Loucy (cell line): ENCODE data around the gene ANO6.
"Not testable (repeated sequence)": the region's sequence is repeated elsewhere in the genome, so short reads cannot be mapped to it uniquely, and the experiment has no call there.

ENCODE experiments used
- H2AFZ ChIP-seq: fragments of 200-600 bp; sonication (generic); 2 replicates; pipeline ENCODE4 v1.6.0; 2016; ENCODE audit warnings: antibody characterized with exemption, mild to moderate bottlenecking, low read length, moderate library complexity
- H3F3A ChIP-seq: fragments of 200-600 bp; 2 replicates; pipeline ENCODE4 v1.6.0; 2016; ENCODE audit warnings: antibody characterized with exemption, low read depth, mild to moderate bottlenecking
- H3K27me3 ChIP-seq: fragments of 200-600 bp; sonication (generic); 2 replicates; pipeline ENCODE4 v1.6.1; 2014; ENCODE audit warnings: low read length, mild to moderate bottlenecking; ENCODE audit not compliant: insufficient read depth, poor library complexity, severe bottlenecking
- H3K36me3 ChIP-seq: fragments of 200-600 bp; sonication (generic); 2 replicates; pipeline ENCODE4 v1.6.1; 2016; ENCODE audit warnings: low read length; ENCODE audit not compliant: insufficient read depth
- H3K4me1 ChIP-seq: fragments of 200-600 bp; sonication (generic); 2 replicates; pipeline ENCODE4 v1.5.1; 2014; ENCODE audit warnings: low read length, mild to moderate bottlenecking; ENCODE audit not compliant: insufficient read depth, poor library complexity, severe bottlenecking
- H3K4me2 ChIP-seq: fragments of 200-600 bp; sonication (generic); 2 replicates; pipeline ENCODE4 v1.6.0; 2014; ENCODE audit warnings: antibody characterized with exemption, low read length, low read depth, mild to moderate bottlenecking; ENCODE audit not compliant: poor library complexity, severe bottlenecking
- H3K4me3 ChIP-seq: fragments of 200-600 bp; sonication (generic); 2 replicates; pipeline ENCODE4 v1.5.1; 2014; ENCODE audit warnings: low read length, mild to moderate bottlenecking, mixed read lengths; ENCODE audit not compliant: poor library complexity, severe bottlenecking
- H3K79me2 ChIP-seq: fragments of 200-600 bp; sonication (generic); 2 replicates; pipeline ENCODE4 v1.6.1; 2014; ENCODE audit warnings: low read length; ENCODE audit not compliant: insufficient read depth
- H3K9ac ChIP-seq: fragments of 200-600 bp; sonication (generic); 2 replicates; pipeline ENCODE4 v1.6.0; 2014; ENCODE audit warnings: mild to moderate bottlenecking, low read depth, low read length, moderate library complexity; ENCODE audit not compliant: poor library complexity, severe bottlenecking
- H3K9me2 ChIP-seq: fragments of 200-600 bp; sonication (generic); replicated peaks from 2 replicates; pipeline ENCODE4 v1.6.1; 2016; ENCODE audit warnings: low read depth, low read length, mixed read lengths
- H3K9me3 ChIP-seq: fragments of 200-600 bp; sonication (generic); 2 replicates; pipeline ENCODE4 v1.6.1; 2014; ENCODE audit warnings: mild to moderate bottlenecking, antibody characterized with exemption, low read length, low read depth; ENCODE audit not compliant: insufficient read depth
- H4K20me1 ChIP-seq: fragments of 200-600 bp; sonication (generic); 2 replicates; pipeline ENCODE4 v1.6.0; 2014; ENCODE audit warnings: antibody characterized with exemption, low read length, mild to moderate bottlenecking; ENCODE audit not compliant: insufficient read depth, poor library complexity, severe bottlenecking
- EZH2phosphoT487 ChIP-seq: fragments of 200-600 bp; IDR thresholded peaks from 2 replicates; pipeline ENCODE4 v1.6.1; 2018; ENCODE audit warnings: antibody characterized with exemption, mild to moderate bottlenecking, moderate library complexity, borderline replicate concordance
- TF ChIP-seq, protein P1 (sequence below): fragments of 200-600 bp; sonication (generic); conservative IDR thresholded peaks from 2 replicates; pipeline ENCODE4 v1.5.1; 2014; ENCODE audit warnings: mild to moderate bottlenecking, antibody characterized with exemption, low read length

Gene ANO6

DNA sequence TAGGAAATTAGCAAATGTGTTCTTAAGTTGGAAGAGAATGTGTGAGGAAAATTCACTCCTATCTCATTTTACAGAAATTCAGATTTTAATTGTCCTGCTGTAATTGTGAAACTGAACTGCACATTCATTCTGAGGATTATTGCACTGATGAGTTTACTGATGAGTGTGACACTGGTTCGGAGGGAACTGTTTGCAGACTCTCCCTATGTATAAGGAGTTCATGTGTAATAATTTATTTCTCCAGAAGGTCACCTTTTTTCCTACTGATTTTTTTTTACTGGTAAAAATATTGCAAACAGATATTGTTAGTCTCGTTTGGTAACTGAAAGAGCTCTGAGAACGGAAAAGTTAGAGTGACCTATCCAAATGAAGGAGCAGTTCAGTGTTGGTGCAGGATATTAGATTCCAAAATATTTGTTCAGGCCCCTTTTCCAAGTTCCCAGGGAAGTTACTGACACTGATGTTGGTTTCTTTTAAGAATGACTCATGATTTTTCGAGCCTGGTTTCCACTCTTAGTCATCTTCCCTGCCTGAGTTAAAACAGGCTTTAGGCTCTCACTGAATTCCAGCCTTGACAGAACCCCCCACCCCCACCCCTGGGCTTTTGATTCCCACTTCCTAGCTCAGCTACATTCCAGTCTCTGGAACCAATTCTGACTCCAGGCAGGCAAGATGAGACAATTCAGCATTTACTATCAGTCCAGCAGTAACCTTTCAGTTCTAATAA is 18.4 kb downstream of the ANO6 start:
- Histone ChIP-seq H3K9ac (no peak overlapping the region), H3K79me2 (peaks cover 31% of the 10 kb centered on the region; the same call in 1 of the 2 replicates), H3K4me1 (peaks cover 34% of the 10 kb centered on the region), H3K4me3 (no peak overlapping the region), H3F3A (no peaks in the 10 kb centered on the region; the same call in 1 of the 2 replicates), H3K9me3 (no peaks in the 10 kb centered on the region), H3K27me3 (no peaks in the 10 kb centered on the region), H3K36me3 (no peaks in the 10 kb centered on the region), H3K9me2 (no peaks in the 10 kb centered on the region), H3K4me2 (no peak overlapping the region), H2AFZ (no peak overlapping the region), H4K20me1 (peaks cover 7% of the 10 kb centered on the region)
- TF ChIP-seq, protein P1, sequence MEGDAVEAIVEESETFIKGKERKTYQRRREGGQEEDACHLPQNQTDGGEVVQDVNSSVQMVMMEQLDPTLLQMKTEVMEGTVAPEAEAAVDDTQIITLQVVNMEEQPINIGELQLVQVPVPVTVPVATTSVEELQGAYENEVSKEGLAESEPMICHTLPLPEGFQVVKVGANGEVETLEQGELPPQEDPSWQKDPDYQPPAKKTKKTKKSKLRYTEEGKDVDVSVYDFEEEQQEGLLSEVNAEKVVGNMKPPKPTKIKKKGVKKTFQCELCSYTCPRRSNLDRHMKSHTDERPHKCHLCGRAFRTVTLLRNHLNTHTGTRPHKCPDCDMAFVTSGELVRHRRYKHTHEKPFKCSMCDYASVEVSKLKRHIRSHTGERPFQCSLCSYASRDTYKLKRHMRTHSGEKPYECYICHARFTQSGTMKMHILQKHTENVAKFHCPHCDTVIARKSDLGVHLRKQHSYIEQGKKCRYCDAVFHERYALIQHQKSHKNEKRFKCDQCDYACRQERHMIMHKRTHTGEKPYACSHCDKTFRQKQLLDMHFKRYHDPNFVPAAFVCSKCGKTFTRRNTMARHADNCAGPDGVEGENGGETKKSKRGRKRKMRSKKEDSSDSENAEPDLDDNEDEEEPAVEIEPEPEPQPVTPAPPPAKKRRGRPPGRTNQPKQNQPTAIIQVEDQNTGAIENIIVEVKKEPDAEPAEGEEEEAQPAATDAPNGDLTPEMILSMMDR, result no peak
- no peak for TF ChIP-seq EZH2phosphoT487

- Histone ChIP-seq H3K27me3 (no peaks in the 10 kb centered on the region), H3K36me3 (no peaks in the 10 kb centered on the region), H3K9ac (no peak overlapping the region), H4K20me1 (peaks cover 7% of the 10 kb centered on the region), H2AFZ (no peak overlapping the region), H3K9me3 (no peaks in the 10 kb centered on the region), H3K9me2 (no peaks in the 10 kb centered on the region), H3F3A (no peaks in the 10 kb centered on the region; the same call in 1 of the 2 replicates), H3K4me3 (no peak overlapping the region), H3K4me1 (peaks cover 34% of the 10 kb centered on the region), H3K4me2 (no peak overlapping the region), H3K79me2 (peaks cover 23% of the 10 kb centered on the region; the same call in 1 of the 2 replicates)
- TF ChIP-seq EZH2phosphoT487, result no peak
- TF ChIP-seq, protein P1, result no peak
Observed at GRCh38 chr12:45235087-45236025, 19.5 kb downstream of the ANO6 start.

DNA sequence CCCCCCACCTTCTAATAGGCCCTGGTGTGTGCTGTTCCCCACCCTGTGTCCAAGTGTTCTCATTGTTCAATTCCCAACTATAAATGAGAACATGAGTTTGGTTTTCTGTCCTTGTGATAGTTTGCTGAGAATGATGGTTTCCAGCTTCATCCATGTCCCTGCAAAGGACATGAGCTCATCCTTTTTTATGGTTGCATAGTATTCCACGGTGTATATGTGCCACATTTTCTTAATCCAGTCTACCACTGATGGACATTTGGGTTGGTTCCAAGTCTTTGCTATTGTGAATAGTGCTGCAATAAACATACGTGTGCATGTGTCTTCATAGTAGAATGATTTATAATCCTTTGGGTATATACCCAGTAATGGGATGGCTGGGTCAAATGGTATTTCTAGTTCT is 20.5 kb downstream of the ANO6 start:
- H4K20me1 ChIP-seq, H3K4me2 ChIP-seq, H2AFZ ChIP-seq, H3K36me3 ChIP-seq, H3K9me3 ChIP-seq, H3K27me3 ChIP-seq, H3K9ac ChIP-seq, H3K4me3 ChIP-seq, H3F3A ChIP-seq, H3K9me2 ChIP-seq: not testable (repeated sequence)
- peaks cover 23% of the 10 kb centered on the region; the same call in 1 of the 2 replicates for H3K79me2 ChIP-seq
- peaks cover 30% of the 10 kb centered on the region for H3K4me1 ChIP-seq
